NCI-H2196 treated with DMSO at 0.1 percent for 48 hours (cell line): ENCODE results near the gene AK4.
"Not testable (repeated sequence)": the region's sequence is repeated elsewhere in the genome, so short reads cannot be mapped to it uniquely, and the experiment has no call there.

Experiments used
- DNase-seq: peaks from one replicate; lab custom pipeline; 2025; ENCODE audit not compliant: unreplicated experiment; lab: John Stamatoyannopoulos, UW

The AK4 gene

DNA sequence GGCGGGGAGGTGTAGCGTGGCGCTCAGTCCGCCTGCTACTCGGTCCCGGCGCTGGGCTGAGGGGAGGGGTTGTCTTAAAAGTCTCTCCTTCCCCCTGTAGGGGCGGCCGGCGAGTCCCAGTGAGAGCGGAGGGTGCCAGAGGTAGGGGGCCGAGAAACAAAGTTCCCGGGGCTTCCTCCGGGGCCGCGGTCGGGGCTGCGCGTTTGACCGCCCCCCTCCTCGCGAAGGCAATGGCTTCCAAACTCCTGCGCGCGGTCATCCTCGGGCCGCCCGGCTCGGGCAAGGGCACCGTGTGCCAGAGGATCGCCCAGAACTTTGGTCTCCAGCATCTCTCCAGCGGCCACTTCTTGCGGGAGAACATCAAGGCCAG lies at the start of gene AK4:
AK4 (plus strand) TSS at position 26 of the 370 bp plus-strand sequence; CDS start at position 231, 205 bp downstream.
- not testable (repeated sequence) for DNase-seq

DNA sequence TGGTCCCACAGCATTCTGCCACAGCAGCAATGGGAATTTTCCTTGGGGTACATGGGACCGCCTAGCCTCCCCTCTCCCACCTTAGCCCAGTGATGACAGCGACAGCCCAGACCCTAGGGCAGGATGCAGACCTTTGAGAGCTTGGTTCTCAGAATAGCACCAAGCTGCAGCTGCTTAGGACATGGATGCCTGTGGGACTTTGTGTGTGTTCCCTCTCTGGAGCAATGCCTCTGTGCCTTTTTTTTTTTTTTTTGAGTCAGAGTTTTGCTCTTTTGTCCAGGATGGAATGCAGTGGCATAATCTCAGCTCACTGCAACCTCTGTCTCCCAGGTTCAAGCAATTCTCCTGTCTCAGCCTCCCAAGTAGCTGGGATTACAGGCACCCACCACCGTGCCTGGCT lies 44.2 kb upstream of the AK4 start:
- no peak for DNase-seq

- DNase-seq = no peak
Measured at GRCh38 chr1:65104854-65105534, 43.0 kb upstream of the AK4 start.

DNA sequence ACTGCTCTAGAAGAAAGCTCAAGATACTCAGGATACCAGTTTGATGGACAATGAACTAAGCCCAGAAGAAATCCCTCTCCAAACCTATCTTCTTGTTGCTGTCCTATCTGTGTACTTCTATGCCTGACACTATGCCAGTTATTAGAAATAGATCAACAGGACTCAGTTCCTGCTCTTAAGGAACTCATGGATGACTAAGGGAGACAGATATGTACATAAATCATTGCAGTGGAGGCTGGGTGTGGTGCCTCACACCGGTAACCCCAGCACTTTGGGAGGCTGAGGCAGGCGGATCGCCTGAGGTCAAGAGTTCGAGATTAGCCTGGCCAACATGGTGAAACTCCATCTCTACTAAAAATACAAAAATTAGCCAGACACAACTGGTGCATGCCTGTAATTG lies 42.4 kb upstream of the AK4 start:
- no peak for DNase-seq

GRCh38 chr1:65108025-65108642 lies 39.9 kb upstream of the AK4 start:
- no peak for DNase-seq

DNA sequence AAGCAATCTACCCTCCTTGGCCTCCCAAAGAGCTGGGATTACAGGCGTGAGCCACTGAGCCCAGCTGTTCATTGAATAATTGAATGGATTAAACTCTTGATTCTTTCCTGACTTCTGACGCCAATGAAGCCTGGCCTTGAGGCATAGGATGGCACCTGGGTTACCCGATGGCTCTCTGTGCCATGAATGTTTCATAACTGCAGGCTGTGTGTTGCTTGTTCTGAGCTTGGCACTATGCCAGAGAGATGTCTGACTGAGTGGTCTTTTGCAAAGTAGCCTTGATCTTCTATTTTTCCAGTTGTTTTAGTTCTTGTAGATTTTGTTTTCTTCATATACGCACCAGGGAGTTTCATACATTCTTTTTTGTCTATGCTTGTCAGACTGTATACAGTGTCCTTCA lies 38.5 kb upstream of the AK4 start:
- DNase-seq = no peak

DNA sequence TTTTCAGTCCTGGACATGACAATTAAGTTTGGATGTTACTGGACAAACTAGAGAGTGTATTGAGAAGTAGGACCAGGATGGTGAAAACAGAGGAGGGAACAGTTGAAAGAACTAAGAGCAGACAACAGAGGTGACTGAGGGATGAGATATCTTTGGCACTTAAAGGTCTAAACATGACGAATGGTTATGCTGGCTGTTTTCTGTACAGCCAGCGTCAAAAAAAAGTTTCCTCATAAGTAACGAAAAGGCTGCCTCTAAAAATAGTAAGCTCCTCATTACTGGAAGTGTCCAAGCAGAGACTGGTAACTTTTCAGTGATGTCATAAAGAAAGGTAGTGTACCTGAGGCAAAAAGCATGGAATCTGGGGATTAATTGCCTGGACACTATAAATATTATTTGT lies 35.2 kb upstream of the AK4 start:
- DNase-seq = no peak

DNA sequence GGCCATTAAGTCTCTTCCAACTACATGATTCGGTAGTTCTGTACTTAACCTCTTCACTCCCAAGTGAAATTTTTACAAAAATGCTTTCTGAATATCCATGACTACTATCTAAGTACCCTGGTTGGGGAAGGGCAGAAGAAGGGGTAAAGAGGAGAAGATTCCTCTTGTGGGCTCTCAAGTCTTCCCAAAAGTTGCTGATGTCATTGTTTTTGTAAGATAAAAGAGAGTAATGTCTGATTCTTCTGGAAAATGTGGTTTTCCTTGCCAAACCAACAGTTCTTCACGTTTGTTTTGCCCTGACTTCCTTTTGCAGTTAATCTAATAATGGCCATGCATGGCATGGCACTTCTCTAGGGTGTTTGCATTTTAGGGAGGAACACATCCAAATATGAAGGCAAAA lies 34.7 kb upstream of the AK4 start:
- no peak for DNase-seq

DNA sequence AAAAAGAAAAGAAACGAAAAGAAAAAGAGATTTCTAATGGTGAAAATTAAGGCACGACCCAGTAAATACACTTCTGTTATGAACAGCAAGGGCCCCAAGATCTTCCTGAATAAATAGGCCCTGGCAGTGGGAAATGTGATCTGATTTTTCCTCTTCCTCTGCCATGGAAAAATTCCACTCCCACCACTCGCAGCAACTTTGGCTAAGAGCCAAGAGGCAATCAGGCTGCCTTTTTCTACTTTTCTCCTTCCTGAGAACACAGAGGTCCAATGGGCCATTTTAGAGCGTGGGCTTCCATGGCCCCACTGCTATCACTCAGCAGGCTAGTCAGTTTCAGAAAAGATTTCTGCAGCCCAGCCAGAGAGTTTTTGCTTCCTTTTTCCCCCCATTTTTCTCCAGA lies 33.7 kb upstream of the AK4 start:
- no peak for DNase-seq

GRCh38 chr1:65119951-65120350 lies 28.1 kb upstream of the AK4 start:
- DNase-seq = no peak

GRCh38 chr1:65129104-65129503 lies 18.9 kb upstream of the AK4 start:
- DNase-seq = not testable (repeated sequence)

DNA sequence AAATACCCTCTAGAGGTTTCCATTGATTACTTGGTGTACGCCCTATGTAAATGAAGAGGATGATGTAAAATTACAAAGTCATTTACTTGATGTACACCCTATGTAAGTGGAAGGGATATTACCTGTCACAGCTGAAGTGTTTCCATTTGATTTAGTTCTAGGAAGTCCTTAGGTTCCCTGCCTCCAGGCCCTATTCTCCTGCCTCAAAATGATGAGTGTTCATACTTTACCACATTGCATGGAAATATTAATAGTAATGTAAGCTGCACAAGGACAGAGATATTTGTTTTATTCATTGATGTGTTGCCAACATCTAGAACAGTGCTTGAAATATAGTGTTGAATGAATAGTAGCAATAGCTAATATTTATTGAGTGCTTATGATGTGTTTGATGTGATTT lies 9.5 kb upstream of the AK4 start:
- no peak for DNase-seq

- not testable (repeated sequence) for DNase-seq
Measured at GRCh38 chr1:65139793-65140192, 8.2 kb upstream of the AK4 start.

DNA sequence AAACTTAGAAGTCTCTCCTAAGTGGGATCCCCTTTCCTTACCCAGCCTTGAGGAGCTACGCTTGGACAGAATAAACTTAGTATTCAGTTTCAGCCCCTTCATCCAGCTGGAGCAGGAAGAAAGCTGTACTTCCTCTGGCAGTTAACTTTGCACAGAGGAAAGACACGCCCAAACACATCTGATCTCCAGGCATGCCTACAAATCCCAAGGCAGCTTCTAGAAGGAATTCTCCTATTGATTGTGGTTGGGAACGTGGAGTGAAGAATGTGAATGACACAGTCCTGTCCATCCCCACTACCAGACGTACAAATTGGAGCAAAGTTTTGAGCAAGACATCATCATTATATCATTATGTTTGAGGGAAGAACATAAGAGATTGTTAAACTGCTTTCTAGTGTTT lies 6.6 kb upstream of the AK4 start:
- DNase-seq = no peak

DNA sequence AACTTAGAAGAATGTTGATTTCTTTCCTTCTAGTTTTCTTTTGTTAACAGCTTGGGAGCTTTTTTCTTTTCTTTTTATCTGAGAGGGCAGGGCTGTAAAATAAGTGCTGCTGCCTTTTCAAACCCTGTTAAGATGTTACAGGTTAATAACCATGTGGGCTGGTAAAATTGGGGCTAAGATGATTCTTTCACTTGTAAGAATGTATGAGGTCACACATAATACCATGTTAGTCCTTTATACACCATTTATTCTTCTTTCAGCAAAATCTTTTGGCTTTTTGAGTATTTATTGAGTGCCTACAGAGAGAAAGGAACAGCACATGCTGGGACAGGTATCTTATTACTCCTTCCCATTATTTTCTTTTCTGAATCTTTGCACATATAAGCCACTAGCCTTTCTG lies 6.1 kb upstream of the AK4 start:
- DNase-seq = no peak

DNA sequence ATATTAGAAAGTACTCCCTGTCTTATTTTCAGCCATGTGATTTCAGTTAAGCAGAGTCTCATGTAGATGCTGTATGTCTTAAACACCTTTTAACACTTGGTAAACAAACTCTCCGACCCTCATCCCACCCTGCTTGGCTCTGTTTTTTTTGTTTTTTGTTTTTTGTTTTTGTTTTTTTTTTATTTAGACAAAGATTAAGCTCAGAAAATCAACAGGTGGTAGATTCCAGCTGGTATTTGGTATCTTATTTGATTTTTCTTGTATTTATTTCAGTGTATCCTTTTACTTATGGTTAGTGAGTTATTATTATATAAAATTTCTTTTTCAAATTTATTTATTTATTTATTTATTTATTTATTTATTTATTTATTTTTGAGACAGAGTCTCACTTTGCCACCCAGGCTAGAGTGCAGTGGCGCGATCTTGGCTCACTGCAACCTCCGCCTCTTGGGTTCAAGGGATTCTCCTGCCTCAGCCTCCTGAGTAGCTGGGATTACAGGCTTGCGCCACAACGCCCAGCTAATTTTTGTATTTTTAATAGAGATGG lies 4.8 kb upstream of the AK4 start:
- not testable (repeated sequence) for DNase-seq

DNA sequence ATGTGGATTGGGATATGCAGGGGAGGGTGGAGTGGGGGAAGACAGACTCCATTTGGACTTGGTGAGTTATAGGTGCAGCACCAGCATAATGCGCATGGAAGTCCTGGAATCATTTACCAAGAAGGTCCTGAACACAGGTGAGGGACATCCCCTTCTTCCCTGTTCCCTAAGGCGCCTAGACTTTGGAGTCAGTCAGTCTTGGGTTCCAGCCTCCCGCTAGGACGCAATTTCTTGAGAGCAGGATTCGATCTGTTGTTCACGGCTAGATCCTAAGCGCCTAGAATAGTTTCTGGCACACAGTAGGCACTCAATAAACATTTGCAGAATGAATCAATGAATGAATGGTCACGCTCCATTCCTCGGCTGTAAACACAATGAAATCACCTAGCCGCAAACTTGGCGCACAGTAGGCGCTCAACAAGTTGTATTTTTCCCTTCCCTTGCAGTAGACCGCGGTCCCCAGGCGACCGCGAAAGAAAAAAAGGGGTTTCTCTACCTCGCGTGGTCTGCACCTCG lies 1.0 kb upstream of the AK4 start:
- no peak for DNase-seq

DNA sequence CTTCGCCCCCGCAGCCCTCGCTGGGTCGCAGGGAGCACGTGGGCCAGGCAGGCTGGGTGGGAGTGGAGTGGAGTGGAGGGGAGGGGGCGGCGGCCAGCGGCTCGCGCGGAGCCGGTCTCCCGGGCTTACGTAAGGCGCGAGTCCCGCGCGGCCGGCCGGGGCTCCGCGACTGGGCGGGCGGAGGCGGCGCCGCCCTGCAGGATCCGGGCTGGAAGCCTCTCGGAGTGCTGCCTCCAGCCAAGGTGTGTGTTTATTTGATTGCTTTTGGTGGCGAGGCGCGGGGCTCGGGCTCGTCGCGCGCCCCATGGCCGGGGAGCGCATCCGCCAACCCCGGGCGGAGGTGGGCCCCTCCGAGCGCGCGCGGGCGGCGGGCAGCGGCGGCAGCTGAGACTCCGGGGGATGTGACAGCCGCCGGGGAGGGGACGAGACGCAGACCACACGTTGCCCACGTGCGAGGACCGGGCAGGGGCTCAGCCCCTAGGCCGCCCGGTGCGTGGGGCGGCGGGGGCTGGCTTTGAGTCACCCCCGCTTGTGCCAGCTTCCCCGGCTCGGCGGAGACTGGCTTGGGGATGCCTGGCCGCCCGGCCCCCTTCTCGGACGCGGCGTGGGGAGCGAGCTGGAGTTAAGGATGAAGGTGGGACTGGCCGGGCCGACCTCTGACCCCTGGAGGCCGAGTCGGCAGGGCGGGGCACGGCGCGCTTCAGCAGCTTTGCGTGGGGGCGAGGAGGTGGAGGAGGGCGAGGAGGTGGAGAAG lies 402 bp upstream of the AK4 start:
- DNase-seq = no peak

DNA sequence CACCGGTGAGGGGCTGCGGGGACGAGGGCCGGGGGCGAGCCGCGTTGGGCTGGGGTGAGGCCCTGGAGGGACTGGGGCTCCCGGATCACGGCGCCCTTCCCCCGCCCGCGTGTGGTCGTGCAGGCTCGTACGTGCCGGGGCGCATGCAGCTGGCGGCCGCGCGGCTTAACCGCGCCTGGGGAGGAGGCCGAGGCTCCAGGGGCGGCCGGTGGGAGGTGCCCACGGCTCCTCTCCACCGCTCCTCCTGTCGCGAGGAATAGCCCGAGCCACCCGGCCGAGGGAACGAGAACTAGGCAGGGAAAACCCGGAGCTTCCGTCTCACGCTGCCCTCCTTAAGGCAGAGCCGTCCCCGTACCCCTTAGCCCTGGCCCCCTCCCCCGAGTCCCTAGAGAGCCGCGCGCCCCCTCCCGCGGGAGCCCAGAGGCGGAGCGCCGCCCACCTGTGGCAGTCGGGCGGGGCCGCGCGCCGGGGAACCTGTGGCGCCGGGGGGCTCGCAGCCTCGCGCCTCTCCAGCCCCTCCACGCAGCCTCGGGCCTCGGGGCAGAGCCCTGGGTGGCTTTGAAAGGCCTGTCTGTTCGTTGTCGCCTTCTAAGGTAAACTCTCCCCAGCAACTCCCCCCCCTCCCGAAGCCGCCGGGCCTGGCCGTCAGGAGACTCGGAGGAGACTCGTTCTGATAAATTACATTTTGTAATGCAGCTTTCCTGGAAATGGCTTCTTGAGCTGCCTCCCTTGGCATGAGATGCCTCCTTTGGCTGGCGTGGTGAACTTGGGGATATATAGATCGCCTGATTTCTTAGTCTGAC lies 746 bp downstream of the AK4 start:
- DNase-seq = no peak

DNA sequence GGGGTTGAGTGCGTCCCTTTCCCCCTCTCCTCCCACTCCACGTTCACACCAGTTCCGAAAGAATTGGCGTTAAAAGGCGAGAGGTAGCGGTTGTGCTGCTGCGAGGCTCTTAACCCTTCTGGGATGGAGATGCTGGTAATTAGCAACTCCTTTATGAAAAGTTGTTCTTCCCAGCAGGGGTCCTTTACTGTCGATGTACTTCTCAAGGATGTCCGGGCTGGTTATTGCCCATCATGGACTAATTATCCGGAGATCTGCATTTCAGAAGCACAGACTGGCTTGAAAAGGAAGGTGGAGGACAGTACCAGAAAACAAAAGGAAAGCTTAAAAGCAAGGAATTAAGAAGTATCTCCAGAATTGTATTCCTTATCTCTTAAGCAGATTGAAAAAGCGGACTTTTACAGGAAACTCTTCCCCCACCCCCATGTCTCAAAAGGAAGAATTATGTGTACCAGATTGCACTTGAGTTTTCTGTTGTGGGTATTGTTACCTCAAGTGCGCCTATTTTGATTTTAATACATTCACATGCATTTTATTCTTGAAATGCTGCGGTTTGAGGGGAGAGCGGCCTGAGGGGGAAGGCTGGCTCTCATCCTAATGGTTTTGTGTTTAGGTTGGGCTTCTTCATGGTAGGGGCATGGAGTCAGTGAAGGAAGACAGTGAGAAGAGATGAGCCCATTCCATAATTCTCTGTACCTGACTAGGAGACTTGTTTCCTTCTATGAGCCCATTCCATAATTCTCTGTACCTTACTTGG lies 1.5 kb downstream of the AK4 start:
- no peak for DNase-seq
